ENCODE results near the gene REC8. TPM values are rescaled to one million over a fixed set of nuclear protein-coding genes. Genes with fewer than 3 reads are reported as not detected.

The REC8 gene
- total and polyA plus RNA-seq, 2 of the 13 experiments (the other 11 are each of a cell fraction or from before 2014, with no cell fraction given), result 3.4 to 14.7 TPM

DNA sequence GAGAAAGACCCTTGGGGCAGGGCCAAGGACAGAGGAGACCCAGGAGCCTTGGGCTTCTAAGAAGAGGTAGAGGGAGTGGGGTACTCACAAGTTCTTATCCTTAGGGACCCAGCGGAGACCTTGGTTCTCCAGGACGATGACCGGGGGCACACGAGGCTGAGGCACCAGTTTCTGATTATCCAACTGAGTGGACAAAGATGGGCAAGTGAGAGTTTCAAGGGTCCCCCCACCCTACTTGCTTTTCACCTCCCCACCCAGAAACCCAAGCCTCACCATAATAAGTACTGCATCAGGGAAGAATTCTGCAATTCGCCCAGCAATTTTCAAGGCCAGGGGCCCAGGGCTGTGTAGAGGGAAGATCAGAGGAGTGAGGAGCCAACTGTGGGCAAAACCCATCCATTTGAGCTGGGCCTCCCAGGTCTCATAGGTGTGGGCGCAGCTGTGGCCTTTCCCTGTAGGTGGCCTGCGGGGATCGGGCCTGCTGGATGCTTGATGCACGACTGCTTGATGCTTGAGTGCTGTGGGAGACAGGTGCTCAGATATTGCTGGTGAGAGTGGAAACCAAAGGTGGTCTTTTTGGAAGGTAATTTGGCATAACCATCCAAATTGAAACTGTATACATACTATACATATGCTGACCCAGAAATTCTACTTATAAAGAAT is 32.5 kb upstream of the REC8 start (continued):
- TF ChIP-seq MTERF4 (CRISPR knock-in tag; IDR thresholded peaks at IDR 0.05) (no peak), ZFX (CRISPR knock-in tag; IDR thresholded peaks at IDR 0.05; ENCODE audit: low read depth) (peak; percentile 75), POLR2A (IDR thresholded peaks at IDR 0.05; ENCODE audit: insufficient read depth in 1 of 2, low read depth in 2 of 2, low read length in 2 of 2) (no peak), ZNF407 (CRISPR knock-in tag; IDR thresholded peaks at IDR 0.05; ENCODE audit: not compliant biosample characterization) (peak; percentile 26), HMGXB3 (CRISPR knock-in tag; IDR thresholded peaks at IDR 0.05; ENCODE audit: borderline replicate concordance) (no peak), ZBTB7B (CRISPR knock-in tag; IDR thresholded peaks at IDR 0.05) (no peak), CTCF (CRISPR knock-in tag; IDR thresholded peaks at IDR 0.05) (peak; percentile 25), MTA1 (CRISPR knock-in tag; IDR thresholded peaks at IDR 0.05; ENCODE audit: borderline replicate concordance) (peak; percentile 47; the same call in 1 of the 2 replicates)
- TF ChIP-seq, protein P1, sequence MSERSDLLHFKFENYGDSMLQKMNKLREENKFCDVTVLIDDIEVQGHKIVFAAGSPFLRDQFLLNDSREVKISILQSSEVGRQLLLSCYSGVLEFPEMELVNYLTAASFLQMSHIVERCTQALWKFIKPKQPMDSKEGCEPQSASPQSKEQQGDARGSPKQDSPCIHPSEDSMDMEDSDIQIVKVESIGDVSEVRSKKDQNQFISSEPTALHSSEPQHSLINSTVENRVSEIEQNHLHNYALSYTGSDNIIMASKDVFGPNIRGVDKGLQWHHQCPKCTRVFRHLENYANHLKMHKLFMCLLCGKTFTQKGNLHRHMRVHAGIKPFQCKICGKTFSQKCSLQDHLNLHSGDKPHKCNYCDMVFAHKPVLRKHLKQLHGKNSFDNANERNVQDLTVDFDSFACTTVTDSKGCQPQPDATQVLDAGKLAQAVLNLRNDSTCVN (CRISPR knock-in tag; IDR thresholded peaks at IDR 0.05; ENCODE audit: borderline replicate concordance), result no peak

Data from HepG2 (cell line).